ENCODE measurements around the gene SAA4. TPM values are rescaled to one million over a fixed set of nuclear protein-coding genes. Genes with fewer than 3 reads are reported as not detected.

SAA4 gene
- total and polyA plus RNA-seq, 9 of the 15 experiments (the other 6 are each of a cell fraction or from before 2014, with no cell fraction given) = not detected

DNA sequence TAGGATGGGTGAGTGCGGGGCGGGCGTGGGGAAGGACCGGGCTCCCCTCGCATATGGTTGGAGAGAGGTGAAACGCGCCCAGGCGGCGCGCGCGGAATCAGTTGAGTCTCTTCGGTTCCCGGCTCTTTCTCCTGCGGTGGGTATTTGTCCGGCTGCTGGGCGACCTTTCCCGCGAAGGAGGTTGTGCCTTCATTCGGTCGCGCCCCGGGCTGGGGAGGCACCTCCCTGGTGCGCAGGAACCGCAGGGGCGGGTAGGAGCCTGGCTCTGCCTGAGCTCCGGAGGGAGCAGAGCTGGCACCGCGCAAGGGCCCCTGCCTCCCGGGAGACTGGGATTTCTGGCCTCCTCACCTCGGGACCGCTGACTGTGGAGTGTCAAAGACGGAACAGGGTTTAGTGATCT lies 27.5 kb downstream of the SAA4 start (continued):
- TF ChIP-seq, protein P1, sequence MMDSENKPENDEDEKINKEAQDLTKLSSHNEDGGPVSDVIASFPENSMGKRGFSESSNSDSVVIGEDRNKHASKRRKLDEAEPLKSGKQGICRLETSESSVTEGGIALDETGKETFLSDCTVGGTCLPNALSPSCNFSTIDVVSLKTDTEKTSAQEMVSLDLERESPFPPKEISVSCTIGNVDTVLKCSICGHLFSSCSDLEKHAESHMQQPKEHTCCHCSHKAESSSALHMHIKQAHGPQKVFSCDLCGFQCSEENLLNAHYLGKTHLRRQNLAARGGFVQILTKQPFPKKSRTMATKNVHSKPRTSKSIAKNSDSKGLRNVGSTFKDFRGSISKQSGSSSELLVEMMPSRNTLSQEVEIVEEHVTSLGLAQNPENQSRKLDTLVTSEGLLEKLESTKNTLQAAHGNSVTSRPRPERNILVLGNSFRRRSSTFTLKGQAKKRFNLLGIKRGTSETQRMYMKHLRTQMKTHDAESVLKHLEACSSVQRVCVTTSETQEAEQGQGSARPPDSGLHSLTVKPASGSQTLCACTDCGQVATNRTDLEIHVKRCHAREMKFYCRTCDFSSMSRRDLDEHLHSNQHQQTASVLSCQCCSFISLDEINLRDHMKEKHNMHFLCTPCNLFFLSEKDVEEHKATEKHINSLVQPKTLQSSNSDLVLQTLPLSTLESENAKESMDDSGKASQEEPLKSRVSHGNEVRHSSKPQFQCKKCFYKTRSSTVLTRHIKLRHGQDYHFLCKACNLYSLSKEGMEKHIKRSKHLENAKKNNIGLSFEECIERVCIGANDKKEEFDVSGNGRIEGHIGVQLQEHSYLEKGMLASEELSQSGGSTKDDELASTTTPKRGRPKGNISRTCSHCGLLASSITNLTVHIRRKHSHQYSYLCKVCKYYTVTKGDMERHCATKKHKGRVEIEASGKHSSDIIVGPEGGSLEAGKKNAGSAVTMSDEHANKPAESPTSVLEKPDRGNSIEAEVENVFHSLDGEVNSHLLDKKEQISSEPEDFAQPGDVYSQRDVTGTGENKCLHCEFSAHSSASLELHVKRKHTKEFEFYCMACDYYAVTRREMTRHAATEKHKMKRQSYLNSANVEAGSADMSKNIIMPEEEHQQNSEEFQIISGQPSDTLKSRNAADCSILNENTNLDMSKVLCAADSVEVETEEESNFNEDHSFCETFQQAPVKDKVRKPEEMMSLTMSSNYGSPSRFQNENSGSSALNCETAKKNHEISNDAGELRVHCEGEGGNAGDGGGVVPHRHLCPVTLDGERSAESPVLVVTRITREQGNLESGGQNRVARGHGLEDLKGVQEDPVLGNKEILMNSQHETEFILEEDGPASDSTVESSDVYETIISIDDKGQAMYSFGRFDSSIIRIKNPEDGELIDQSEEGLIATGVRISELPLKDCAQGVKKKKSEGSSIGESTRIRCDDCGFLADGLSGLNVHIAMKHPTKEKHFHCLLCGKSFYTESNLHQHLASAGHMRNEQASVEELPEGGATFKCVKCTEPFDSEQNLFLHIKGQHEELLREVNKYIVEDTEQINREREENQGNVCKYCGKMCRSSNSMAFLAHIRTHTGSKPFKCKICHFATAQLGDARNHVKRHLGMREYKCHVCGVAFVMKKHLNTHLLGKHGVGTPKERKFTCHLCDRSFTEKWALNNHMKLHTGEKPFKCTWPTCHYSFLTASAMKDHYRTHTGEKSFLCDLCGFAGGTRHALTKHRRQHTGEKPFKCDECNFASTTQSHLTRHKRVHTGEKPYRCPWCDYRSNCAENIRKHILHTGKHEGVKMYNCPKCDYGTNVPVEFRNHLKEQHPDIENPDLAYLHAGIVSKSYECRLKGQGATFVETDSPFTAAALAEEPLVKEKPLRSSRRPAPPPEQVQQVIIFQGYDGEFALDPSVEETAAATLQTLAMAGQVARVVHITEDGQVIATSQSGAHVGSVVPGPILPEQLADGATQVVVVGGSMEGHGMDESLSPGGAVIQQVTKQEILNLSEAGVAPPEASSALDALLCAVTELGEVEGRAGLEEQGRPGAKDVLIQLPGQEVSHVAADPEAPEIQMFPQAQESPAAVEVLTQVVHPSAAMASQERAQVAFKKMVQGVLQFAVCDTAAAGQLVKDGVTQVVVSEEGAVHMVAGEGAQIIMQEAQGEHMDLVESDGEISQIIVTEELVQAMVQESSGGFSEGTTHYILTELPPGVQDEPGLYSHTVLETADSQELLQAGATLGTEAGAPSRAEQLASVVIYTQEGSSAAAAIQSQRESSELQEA (IDR thresholded peaks at IDR 0.05; ENCODE audit: low read depth) = no peak
- TF ChIP-seq ETV1 (tag; conservative IDR thresholded peaks at IDR 0.05; ENCODE audit: low read depth) = no peak
- TF ChIP-seq ZNF780A (CRISPR knock-in tag; IDR thresholded peaks at IDR 0.05) = no peak
- TF ChIP-seq ZNF263 (CRISPR knock-in tag; IDR thresholded peaks at IDR 0.05; ENCODE audit: borderline replicate concordance) = no peak
- TF ChIP-seq CCAR2 (IDR thresholded peaks at IDR 0.05; ENCODE audit: low read depth, low read length) = no peak
- no peak for TF ChIP-seq SIN3A (IDR thresholded peaks at IDR 0.05; ENCODE audit: borderline replicate concordance in 2 of 2, control insufficient read depth in 1 of 2, low read depth in 2 of 2, low read length in 2 of 2)
- no peak for TF ChIP-seq SUPT5H (IDR thresholded peaks at IDR 0.05)
- no peak for TF ChIP-seq ZKSCAN3 (CRISPR knock-in tag; IDR thresholded peaks at IDR 0.05)
- TF ChIP-seq HIVEP1 (CRISPR knock-in tag; IDR thresholded peaks at IDR 0.05) = no peak
- no peak for TF ChIP-seq ZNF311 (CRISPR knock-in tag; IDR thresholded peaks at IDR 0.05)

Data from K562 (cell line).